ENCODE results near the gene OCIAD1. TPM values are rescaled to one million over a fixed set of nuclear protein-coding genes. Genes with fewer than 3 reads are reported as not detected.
"Not testable (repeated sequence)": the region's sequence is repeated elsewhere in the genome, so short reads cannot be mapped to it uniquely, and the experiment has no call there.

Gene OCIAD1
- total RNA-seq, 1 donor from 2014 or later: 104 TPM

DNA sequence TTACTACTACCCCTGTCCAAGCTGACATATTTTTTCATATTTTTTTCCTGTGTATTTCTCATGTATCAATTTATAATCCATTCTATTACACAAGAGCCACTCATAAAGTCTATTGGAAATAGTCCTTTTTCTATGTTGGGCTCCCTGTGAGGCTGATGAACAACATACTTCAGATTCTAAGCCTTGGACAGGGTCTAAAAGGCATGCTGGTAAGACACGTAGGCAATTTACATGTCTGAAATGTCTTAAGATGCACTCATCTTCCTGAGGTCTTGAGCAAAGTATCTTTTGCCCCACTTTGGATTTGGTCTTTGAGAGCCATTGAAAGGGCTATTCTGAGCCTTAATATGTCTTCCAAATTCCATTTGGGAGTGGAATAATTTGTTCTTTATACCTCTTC is 31.8 kb downstream of the OCIAD1 start:
- intact Hi-C loops (cut with micrococcal nuclease): no loop called here
- POLR2A ChIA-PET: no interaction called here
- TF ChIP-seq, protein P1, sequence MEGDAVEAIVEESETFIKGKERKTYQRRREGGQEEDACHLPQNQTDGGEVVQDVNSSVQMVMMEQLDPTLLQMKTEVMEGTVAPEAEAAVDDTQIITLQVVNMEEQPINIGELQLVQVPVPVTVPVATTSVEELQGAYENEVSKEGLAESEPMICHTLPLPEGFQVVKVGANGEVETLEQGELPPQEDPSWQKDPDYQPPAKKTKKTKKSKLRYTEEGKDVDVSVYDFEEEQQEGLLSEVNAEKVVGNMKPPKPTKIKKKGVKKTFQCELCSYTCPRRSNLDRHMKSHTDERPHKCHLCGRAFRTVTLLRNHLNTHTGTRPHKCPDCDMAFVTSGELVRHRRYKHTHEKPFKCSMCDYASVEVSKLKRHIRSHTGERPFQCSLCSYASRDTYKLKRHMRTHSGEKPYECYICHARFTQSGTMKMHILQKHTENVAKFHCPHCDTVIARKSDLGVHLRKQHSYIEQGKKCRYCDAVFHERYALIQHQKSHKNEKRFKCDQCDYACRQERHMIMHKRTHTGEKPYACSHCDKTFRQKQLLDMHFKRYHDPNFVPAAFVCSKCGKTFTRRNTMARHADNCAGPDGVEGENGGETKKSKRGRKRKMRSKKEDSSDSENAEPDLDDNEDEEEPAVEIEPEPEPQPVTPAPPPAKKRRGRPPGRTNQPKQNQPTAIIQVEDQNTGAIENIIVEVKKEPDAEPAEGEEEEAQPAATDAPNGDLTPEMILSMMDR (IDR thresholded peaks at IDR 0.05): no peak
- H3K27ac Mint-ChIP-seq: no peak overlapping the region
- H3K27me3 Mint-ChIP-seq: no peaks in the 10 kb centered on the region
- H3K4me1 Mint-ChIP-seq: no peaks in the 10 kb centered on the region
- DNase-seq (no peak), ATAC-seq (ENCODE audit: low read depth) (no peak)
- H3K4me3 Mint-ChIP-seq: no peak overlapping the region
- CTCF ChIA-PET: no interaction called here
- H3K9me3 Mint-ChIP-seq: peaks cover 7% of the 10 kb centered on the region
- H3K36me3 Mint-ChIP-seq (ENCODE audit: low read depth): peaks cover 38% of the 10 kb centered on the region

DNA sequence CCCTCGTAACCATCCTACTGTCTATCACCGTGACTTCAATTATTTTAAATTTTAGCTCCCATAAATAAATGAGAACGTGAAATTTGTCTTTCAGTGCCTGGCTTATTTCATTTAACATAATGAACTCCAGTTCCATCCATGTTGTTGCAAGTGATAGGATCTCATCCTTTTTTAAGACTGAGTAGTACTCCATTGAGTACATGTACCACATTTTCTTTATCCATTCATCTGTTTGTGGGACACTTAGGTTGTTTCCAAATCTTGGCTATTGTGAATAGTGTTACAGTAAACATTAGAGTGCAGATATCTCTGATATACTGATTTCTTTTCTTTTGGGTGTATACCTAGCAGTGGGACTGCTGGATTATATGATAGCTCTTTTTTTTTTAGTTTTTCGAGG is 32.8 kb downstream of the OCIAD1 start:
- Mint-ChIP-seq H3K27me3 (no peaks in the 10 kb centered on the region), H3K9me3 (peaks cover 7% of the 10 kb centered on the region), H3K4me1 (no peaks in the 10 kb centered on the region), H3K36me3 (ENCODE audit: low read depth) (peaks cover 32% of the 10 kb centered on the region), H3K4me3 (no peak overlapping the region), H3K27ac (no peak overlapping the region)
- TF ChIP-seq, protein P1 (IDR thresholded peaks at IDR 0.05): no peak
- DNase-seq: no peak
- no peak for ATAC-seq (ENCODE audit: low read depth)
- ChIA-PET POLR2A (no interaction called here), CTCF (interaction anchor here (0.6 kb wide), 1 partner anchor 98 kb away, joined by 3 read pairs; no protein-coding TSS in a partner anchor)
- intact Hi-C loops (cut with micrococcal nuclease): no loop called here

DNA sequence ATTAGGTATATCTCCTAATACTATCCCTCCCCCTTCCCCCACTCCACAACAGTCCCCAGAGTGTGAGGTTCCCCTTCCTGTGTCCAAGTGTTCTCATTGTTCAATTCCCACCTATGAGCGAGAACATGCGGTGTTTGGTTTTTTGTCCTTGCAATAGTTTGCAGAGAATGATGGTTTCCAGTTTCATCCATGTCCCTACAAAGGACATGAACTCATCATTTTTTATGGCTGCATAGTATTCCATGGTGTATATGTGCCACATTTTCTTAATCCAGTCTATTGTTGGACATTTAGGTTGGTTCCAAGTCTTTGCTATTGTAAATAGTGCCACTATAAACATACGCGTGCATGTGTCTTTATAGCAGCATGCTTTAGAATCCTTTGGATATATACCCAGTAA is 33.8 kb downstream of the OCIAD1 start:
- ATAC-seq (ENCODE audit: low read depth); POLR2A ChIA-PET; H3K9me3 Mint-ChIP-seq; H3K4me1 Mint-ChIP-seq; H3K27me3 Mint-ChIP-seq; H3K27ac Mint-ChIP-seq; DNase-seq; intact Hi-C loops (cut with micrococcal nuclease); H3K4me3 Mint-ChIP-seq; CTCF ChIA-PET: not testable (repeated sequence)
- peaks cover 25% of the 10 kb centered on the region for H3K36me3 Mint-ChIP-seq (ENCODE audit: low read depth)

DNA sequence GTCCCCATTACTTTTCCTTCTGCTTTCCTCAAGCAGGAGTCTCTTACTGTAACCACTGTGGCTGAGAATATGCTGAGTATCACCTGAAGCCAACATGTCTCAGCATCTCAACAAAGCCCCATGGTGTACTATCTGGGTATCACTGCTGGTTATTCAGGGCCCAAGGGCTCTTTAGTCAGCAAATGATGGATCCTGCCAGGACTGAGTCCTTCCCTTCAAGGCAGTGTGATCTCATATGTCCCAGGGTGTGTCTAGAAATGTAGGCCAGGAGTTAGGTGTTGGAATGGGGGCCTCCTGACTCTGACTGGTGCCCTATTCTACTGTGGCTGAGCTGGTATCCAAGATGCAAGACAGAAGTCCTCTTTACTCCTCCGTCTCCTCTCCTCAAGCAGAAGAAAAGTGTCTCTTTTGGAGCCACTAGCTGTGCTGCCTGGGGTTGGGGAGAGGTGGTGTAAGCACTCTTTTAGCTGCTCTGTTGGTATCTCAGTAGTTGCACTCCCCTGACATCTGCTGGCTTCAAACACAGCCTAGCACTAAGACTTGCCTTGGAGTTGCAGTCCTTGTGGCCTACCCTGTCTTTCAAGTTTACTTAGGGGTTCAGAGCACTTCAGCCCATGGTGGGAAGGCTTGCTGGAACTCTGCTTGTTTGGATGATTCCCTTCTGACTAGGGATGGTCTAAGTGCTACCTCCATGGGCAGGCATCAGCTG is 47.1 kb downstream of the OCIAD1 start:
- no peak for DNase-seq
- intact Hi-C loops (cut with micrococcal nuclease): no loop called here
- no peaks in the 10 kb centered on the region for H3K27me3 Mint-ChIP-seq
- H3K36me3 Mint-ChIP-seq (ENCODE audit: low read depth): peaks cover 3% of the 10 kb centered on the region
- H3K27ac Mint-ChIP-seq: no peak overlapping the region
- ChIA-PET POLR2A (no interaction called here), CTCF (no interaction called here)
- no peak overlapping the region for H3K4me3 Mint-ChIP-seq
- H3K4me1 Mint-ChIP-seq: no peaks in the 10 kb centered on the region
- H3K9me3 Mint-ChIP-seq: peaks cover 7% of the 10 kb centered on the region
- TF ChIP-seq, protein P1 (IDR thresholded peaks at IDR 0.05): no peak
- ATAC-seq (ENCODE audit: low read depth): no peak

DNA sequence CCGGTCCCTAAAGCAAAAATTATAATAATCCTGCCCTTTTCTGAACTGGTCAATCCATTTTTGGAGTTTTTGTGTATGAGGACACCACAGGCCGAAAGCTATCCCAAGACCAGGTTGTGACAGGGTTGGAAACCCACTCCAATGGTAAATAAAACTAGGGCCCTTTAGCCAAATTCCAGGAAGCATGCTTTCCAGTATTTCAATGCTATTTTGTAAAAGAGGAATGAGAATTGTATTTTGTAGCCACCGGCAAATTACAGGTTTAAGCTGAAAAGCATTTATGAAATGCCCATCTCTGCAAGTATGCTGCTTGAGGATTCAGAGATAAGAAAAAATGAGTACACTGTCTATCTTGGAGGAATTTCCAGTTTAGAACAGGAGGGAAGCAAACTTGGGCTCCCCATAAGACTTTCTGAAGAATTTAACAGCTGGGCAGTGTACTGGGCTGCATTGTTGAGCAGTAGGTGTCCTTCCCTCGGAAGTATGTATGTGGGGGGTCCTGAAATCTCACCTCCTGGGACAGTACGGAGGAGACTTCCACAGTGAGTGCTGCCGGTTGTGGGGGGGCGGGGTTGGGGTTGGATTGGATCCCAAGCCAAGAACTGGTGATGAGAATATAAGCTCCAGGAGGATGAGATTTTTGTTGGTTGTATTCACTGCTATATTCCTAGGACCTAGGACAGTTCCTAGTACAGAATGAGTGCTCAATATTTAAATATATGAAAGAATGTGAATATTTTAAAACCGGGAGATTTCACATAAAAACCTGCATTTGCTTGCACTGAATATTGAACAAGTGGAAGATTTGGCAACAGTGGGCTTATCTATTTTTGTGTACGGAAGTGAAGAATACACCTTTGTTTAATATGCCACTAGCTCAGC is 48.9 kb downstream of the OCIAD1 start:
- Mint-ChIP-seq H3K4me3 (no peak overlapping the region), H3K36me3 (ENCODE audit: low read depth) (no peaks in the 10 kb centered on the region), H3K4me1 (no peaks in the 10 kb centered on the region), H3K9me3 (peaks cover 2% of the 10 kb centered on the region), H3K27ac (no peak overlapping the region), H3K27me3 (no peaks in the 10 kb centered on the region)
- DNase-seq (no peak), ATAC-seq (ENCODE audit: low read depth) (no peak)
- ChIA-PET POLR2A (no interaction called here), CTCF (no interaction called here)
- intact Hi-C loops (cut with micrococcal nuclease): no loop called here
- TF ChIP-seq, protein P1 (IDR thresholded peaks at IDR 0.05): no peak

DNA sequence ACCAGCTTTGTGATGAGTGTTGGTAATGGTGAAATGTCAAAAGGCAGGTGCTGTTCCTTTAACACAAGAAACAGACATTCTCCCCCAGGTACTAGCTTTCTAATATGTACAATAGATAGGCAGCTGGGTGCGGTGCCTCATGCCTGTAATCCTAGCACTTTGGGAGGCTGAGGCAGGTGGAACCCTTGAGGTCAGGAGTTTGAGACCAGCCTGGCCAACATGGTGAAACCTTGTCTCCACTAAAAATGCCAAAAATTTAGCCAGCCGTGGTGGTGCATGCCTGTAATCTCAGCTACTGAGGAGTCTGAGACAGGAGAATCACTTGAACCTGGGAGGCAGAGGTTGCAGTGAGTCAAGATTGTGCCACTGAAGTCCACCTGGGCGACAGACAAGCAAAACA is 50.8 kb downstream of the OCIAD1 start:
- H3K27me3 Mint-ChIP-seq; POLR2A ChIA-PET; H3K4me3 Mint-ChIP-seq; ATAC-seq (ENCODE audit: low read depth); intact Hi-C loops (cut with micrococcal nuclease); H3K27ac Mint-ChIP-seq; H3K4me1 Mint-ChIP-seq; CTCF ChIA-PET; H3K36me3 Mint-ChIP-seq (ENCODE audit: low read depth); DNase-seq; H3K9me3 Mint-ChIP-seq: not testable (repeated sequence)

DNA sequence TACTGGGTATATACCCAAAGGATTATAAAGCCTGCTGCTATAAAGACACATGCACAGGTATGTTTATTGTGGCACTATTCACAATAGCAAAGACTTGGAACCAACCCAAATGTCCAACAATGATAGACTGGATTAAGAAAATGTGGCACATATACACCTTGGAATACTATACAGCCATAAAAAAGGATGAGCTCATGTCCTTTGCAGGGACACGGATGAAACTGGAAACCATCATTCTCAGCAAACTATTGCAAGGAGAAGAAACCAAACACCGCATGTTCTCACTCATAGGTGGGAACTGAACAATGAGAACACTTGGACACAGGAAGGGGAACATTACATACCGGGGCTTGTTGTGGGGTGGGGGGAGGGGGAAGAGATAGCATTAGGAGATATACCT is 58.9 kb downstream of the OCIAD1 start:
- H3K27ac Mint-ChIP-seq; H3K4me3 Mint-ChIP-seq; DNase-seq; ATAC-seq (ENCODE audit: low read depth); H3K9me3 Mint-ChIP-seq; POLR2A ChIA-PET; intact Hi-C loops (cut with micrococcal nuclease); H3K4me1 Mint-ChIP-seq; H3K27me3 Mint-ChIP-seq; CTCF ChIA-PET: not testable (repeated sequence)
- H3K36me3 Mint-ChIP-seq (ENCODE audit: low read depth): peaks cover 57% of the 10 kb centered on the region

Measured in activated B cell treated with CpG ODN at 0.5 μM for 24 hours (primary cell).